ENCODE results near the gene ASIC2. TPM values are rescaled to one million over a fixed set of nuclear protein-coding genes. Genes with fewer than 3 reads are reported as not detected.

ASIC2 gene
- total RNA-seq, 1 experiment from 2014 or later = not detected

DNA sequence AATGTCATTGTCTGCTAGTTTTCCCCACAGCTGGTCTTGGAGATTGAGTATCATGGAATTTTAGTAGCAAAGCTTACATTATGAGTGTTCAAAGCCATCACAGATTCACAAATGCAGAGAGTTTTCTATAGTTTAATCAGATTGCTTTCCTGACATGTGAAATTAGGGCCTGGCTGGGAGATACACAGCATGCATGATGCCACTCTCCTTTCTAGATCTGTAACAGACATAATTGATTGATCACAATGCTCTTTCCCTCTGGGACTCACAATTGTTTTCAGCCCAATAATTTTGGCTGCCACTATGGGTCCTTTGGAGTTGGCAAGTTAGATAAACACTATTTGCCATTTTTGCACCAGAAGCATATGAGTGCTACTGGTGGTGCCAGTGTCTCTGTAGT is 168.9 kb downstream of the ASIC2 start:
- Histone ChIP-seq H3K9me3 (ENCODE audit: control insufficient read depth in 1 of 2, insufficient read depth in 1 of 2, low read depth in 1 of 2, low read length in 2 of 2) (no peaks in the 10 kb centered on the region), H3K36me3 (ENCODE audit: control insufficient read depth in 1 of 2, insufficient read depth in 2 of 2, low read length in 2 of 2) (no peaks in the 10 kb centered on the region), H4K20me1 (ENCODE audit: insufficient read depth) (no peaks in the 10 kb centered on the region), H3K79me2 (ENCODE audit: insufficient read depth, low read length) (no peaks in the 10 kb centered on the region), H3K27ac (ENCODE audit: low read depth, low read length) (no peak overlapping the region), H2AFZ (ENCODE audit: low read depth, low read length, poor library complexity, severe bottlenecking) (no peak overlapping the region), H3K4me1 (ENCODE audit: control insufficient read depth in 1 of 2, insufficient read depth in 2 of 2, low read length in 2 of 2) (no peaks in the 10 kb centered on the region), H3K4me2 (ENCODE audit: low read length) (no peak overlapping the region), H3K9me2 (ENCODE audit: insufficient read depth) (no peaks in the 10 kb centered on the region), H3K4me3 (replicated peaks in 1 of 2; ENCODE audit: low read depth in 1 of 2, low read length in 2 of 2) (no peak overlapping the region), H3K27me3 (ENCODE audit: insufficient read depth, low read length) (peaks cover 53% of the 10 kb centered on the region), H3K9ac (ENCODE audit: low read length) (no peak overlapping the region)
- DNase-seq (ENCODE audit: low read depth, low spot score) (no peak), ATAC-seq (no peak)
- POLR2A ChIA-PET = no interaction called here
- BruUV-seq (replicated peaks) = no TSS peak
- CTCF ChIA-PET = no interaction called here
- intact Hi-C loops (cut with micrococcal nuclease) = no loop called here
- RAD21 ChIA-PET (ENCODE audit: low non-redundant PET in 1 of 2, low total read pairs in 2 of 2, uncharacterized antibody in 2 of 2, unreplicated experiment in 2 of 2) = no interaction called here
- TF ChIP-seq ZNF274 (IDR thresholded peaks at IDR 0.05; ENCODE audit: low read depth, low read length) = no peak
- no peak for TF ChIP-seq SRF (IDR thresholded peaks at IDR 0.05; ENCODE audit: low read depth)
- no peak for TF ChIP-seq RAD21 (IDR thresholded peaks at IDR 0.05; ENCODE audit: low read depth)
- TF ChIP-seq ZFX (IDR thresholded peaks at IDR 0.05) = no peak
- TF ChIP-seq, protein P1, sequence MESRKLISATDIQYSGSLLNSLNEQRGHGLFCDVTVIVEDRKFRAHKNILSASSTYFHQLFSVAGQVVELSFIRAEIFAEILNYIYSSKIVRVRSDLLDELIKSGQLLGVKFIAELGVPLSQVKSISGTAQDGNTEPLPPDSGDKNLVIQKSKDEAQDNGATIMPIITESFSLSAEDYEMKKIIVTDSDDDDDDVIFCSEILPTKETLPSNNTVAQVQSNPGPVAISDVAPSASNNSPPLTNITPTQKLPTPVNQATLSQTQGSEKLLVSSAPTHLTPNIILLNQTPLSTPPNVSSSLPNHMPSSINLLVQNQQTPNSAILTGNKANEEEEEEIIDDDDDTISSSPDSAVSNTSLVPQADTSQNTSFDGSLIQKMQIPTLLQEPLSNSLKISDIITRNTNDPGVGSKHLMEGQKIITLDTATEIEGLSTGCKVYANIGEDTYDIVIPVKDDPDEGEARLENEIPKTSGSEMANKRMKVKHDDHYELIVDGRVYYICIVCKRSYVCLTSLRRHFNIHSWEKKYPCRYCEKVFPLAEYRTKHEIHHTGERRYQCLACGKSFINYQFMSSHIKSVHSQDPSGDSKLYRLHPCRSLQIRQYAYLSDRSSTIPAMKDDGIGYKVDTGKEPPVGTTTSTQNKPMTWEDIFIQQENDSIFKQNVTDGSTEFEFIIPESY (IDR thresholded peaks at IDR 0.05; ENCODE audit: extremely low read depth, insufficient replicate concordance, low read length) = no peak
- TF ChIP-seq, protein P2, sequence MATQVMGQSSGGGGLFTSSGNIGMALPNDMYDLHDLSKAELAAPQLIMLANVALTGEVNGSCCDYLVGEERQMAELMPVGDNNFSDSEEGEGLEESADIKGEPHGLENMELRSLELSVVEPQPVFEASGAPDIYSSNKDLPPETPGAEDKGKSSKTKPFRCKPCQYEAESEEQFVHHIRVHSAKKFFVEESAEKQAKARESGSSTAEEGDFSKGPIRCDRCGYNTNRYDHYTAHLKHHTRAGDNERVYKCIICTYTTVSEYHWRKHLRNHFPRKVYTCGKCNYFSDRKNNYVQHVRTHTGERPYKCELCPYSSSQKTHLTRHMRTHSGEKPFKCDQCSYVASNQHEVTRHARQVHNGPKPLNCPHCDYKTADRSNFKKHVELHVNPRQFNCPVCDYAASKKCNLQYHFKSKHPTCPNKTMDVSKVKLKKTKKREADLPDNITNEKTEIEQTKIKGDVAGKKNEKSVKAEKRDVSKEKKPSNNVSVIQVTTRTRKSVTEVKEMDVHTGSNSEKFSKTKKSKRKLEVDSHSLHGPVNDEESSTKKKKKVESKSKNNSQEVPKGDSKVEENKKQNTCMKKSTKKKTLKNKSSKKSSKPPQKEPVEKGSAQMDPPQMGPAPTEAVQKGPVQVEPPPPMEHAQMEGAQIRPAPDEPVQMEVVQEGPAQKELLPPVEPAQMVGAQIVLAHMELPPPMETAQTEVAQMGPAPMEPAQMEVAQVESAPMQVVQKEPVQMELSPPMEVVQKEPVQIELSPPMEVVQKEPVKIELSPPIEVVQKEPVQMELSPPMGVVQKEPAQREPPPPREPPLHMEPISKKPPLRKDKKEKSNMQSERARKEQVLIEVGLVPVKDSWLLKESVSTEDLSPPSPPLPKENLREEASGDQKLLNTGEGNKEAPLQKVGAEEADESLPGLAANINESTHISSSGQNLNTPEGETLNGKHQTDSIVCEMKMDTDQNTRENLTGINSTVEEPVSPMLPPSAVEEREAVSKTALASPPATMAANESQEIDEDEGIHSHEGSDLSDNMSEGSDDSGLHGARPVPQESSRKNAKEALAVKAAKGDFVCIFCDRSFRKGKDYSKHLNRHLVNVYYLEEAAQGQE (IDR thresholded peaks at IDR 0.05; ENCODE audit: low read depth) = no peak
- TF ChIP-seq POLR2AphosphoS5 (IDR thresholded peaks at IDR 0.05; ENCODE audit: low read depth, low read length) = no peak
